K562 (cell line): ENCODE results near the gene FAF2. TPM values are rescaled to one million over a fixed set of nuclear protein-coding genes. Genes with fewer than 3 reads are reported as not detected.

Source experiments
- ATF2 ChIP-seq: sonication (generic); formaldehyde crosslinking; IDR thresholded peaks from 2 replicates; pipeline ENCODE4 v1.8.1; 2022; ENCODE audit warnings: missing genetic modification reagents
- BHLHE40 ChIP-seq: IDR thresholded peaks from 2 replicates; pipeline ENCODE4 v1.6.1; 2011; ENCODE audit warnings: low read length, improper control_type of control experiment
- CBX3 ChIP-seq, 2 experiments: IDR thresholded peaks; 1 replicate in 1 of 2; 2 replicates in 1 of 2; pipeline ENCODE4 v1.6.1; 2012; ENCODE audit warnings: inconsistent platforms in 2 of 2, low read length in 2 of 2, borderline replicate concordance in 1 of 2, control low read depth in 1 of 2
- CXXC5 ChIP-seq: fragments of 250-450 bp; sonication (Bioruptor Pico); IDR thresholded peaks from 2 replicates; pipeline ENCODE4 v1.8.0; 2022; ENCODE audit warnings: inconsistent platforms, mild to moderate bottlenecking, moderate library complexity
- GTF2E2 ChIP-seq: fragments of 200-800 bp; sonication (Bioruptor generic); IDR thresholded peaks from 2 replicates; pipeline ENCODE4 v1.6.1; 2016; ENCODE audit warnings: missing genetic modification characterization, missing compliant biosample characterization
- HMGN3 ChIP-seq: IDR thresholded peaks from 2 replicates; pipeline ENCODE4 v1.6.1; 2011; ENCODE audit warnings: borderline replicate concordance, low read depth, mild to moderate bottlenecking, mixed read lengths, low read length; ENCODE audit not compliant: insufficient read length; ENCODE audit errors: extremely low read depth
- KAT2B ChIP-seq: IDR thresholded peaks from one replicate; pipeline ENCODE4 v1.6.1; 2012; ENCODE audit warnings: low read depth, mild to moderate bottlenecking, control low read depth, inconsistent platforms, low read length, moderate library complexity
- PCBP2 ChIP-seq: fragments of 200-400 bp; formaldehyde crosslinking; IDR thresholded peaks from 2 replicates; pipeline ENCODE4 v1.6.1; 2018; ENCODE audit warnings: low read length, low read depth, mild to moderate bottlenecking, moderate library complexity; ENCODE audit not compliant: poor library complexity, severe bottlenecking
- POLR2AphosphoS2 ChIP-seq: IDR thresholded peaks from 2 replicates; pipeline ENCODE4 v1.6.1; 2012; ENCODE audit warnings: low read length, improper control_type of control experiment
- PRMT5 ChIP-seq: sonication (generic); formaldehyde crosslinking; IDR thresholded peaks from 2 replicates; pipeline ENCODE4 v1.5.0; 2020; ENCODE audit warnings: missing genetic modification reagents
- RBM25 ChIP-seq: fragments of 200-400 bp; formaldehyde crosslinking; IDR thresholded peaks from 2 replicates; pipeline ENCODE4 v1.6.1; 2018; ENCODE audit warnings: low read length, low read depth, moderate library complexity; ENCODE audit not compliant: severe bottlenecking
- SMARCC2 ChIP-seq: fragments of 450-650 bp; IDR thresholded peaks from 2 replicates; pipeline ENCODE4 v1.6.1; 2017; ENCODE audit warnings: antibody characterized with exemption, moderate library complexity, mild to moderate bottlenecking, low read depth
- SREBF2 ChIP-seq: sonication (generic); formaldehyde crosslinking; IDR thresholded peaks from 2 replicates; pipeline ENCODE4 v1.4.0; 2020; ENCODE audit warnings: mild to moderate bottlenecking, missing genetic modification reagents
- TAF7 ChIP-seq: fragments of 450-650 bp; IDR thresholded peaks from 2 replicates; pipeline ENCODE4 v1.6.1; 2016; ENCODE audit warnings: missing genetic modification characterization, missing compliant biosample characterization
- TFAP4 ChIP-seq: sonication (generic); formaldehyde crosslinking; IDR thresholded peaks from 2 replicates; pipeline ENCODE4 v1.8.0; 2022; ENCODE audit warnings: missing genetic modification reagents, mild to moderate bottlenecking, moderate library complexity, borderline replicate concordance
- XRCC4 ChIP-seq: IDR thresholded peaks from one replicate; pipeline ENCODE4 v1.6.1; 2011; ENCODE audit not compliant: insufficient read depth, insufficient read length; ENCODE audit errors: extremely low read depth
- ZBTB26 ChIP-seq: fragments of 450-650 bp; formaldehyde crosslinking; IDR thresholded peaks from 2 replicates; pipeline ENCODE4 v1.4.0; 2022; ENCODE audit warnings: missing genetic modification characterization
- ZNF277 ChIP-seq: fragments of 250-450 bp; sonication (Bioruptor Pico); IDR thresholded peaks from 2 replicates; pipeline ENCODE4 v1.8.0; 2022; ENCODE audit warnings: inconsistent platforms, mild to moderate bottlenecking, moderate library complexity, borderline replicate concordance
- ZNF512 ChIP-seq: IDR thresholded peaks from 2 replicates; pipeline ENCODE4 v1.6.1; 2016; ENCODE audit warnings: missing genetic modification characterization, missing compliant biosample characterization
- polyA plus RNA-seq, 8 experiments: library from polyadenylated mRNA; depleted of rRNA in 4 of 8; stranded (reverse) in 5 of 8; unstranded in 3 of 8; fragments of >200 nt; fragmentation: Nextera tagmentation in 2 of 8; fragmentation: Illumina TruSeq in 1 of 8; extraction: Ambion mirVana in 2 of 8; extraction: Trizol in 1 of 8; gene quantifications; 2 replicates each; pipeline versions ENCODE4 v1.2.1 to v1.2.3, GENCODE V29; 2011 to 2014; ENCODE audit warnings: inconsistent platforms in 1 of 8, missing spikeins in 1 of 8
- total RNA-seq, 7 experiments: library from RNA; depleted of rRNA in 6 of 7; stranded (reverse); fragments of >200 nt in 6 of 7; fragmentation: Illumina TruSeq in 2 of 7; extraction: Trizol in 2 of 7; gene quantifications; 2 replicates each; pipeline versions ENCODE4 v1.2.1 to v1.2.3, GENCODE V29; 2011 to 2021; ENCODE audit warnings: low replicate concordance in 1 of 7

The FAF2 gene
- total and polyA plus RNA-seq, 9 of the 15 experiments (the other 6 are each of a cell fraction or from before 2014, with no cell fraction given) = 25.0 to 44.6 (median 36.1) TPM

- TF ChIP-seq XRCC4 (no peak), ZNF512 (no peak), PCBP2 (no peak), ZNF277 (CRISPR knock-in tag) (no peak), TAF7 (tag) (no peak), ZBTB26 (CRISPR knock-in tag) (no peak), SREBF2 (CRISPR knock-in tag) (no peak), CBX3 (IDR thresholded peaks at IDR 0.05; ENCODE audit: borderline replicate concordance in 1 of 2, low read length in 2 of 2) (peak in 1 of 2 experiments; percentile 33; a peak in 1 of 3 replicates), ATF2 (no peak), KAT2B (no peak), POLR2AphosphoS2 (no peak), GTF2E2 (no peak), RBM25 (peak; percentile 91), SMARCC2 (no peak), CXXC5 (CRISPR knock-in tag) (no peak), HMGN3 (no peak), TFAP4 (CRISPR knock-in tag) (no peak), BHLHE40 (no peak), PRMT5 (CRISPR knock-in tag) (no peak)
Observed at GRCh38 chr5:176535101-176535663, 87.0 kb downstream of the FAF2 start (continued).
